ENCODE results near the gene BTN1A1.

The BTN1A1 gene

GRCh38 chr6:26493258-26493657 is 6.8 kb upstream of the BTN1A1 start:
- Histone ChIP-seq H3K79me1 (ENCODE audit: low read depth, low read length) (no peaks in the 10 kb centered on the region), H3K9me3 (replicated peaks in 1 of 2; ENCODE audit: control insufficient read depth in 2 of 2, insufficient read depth in 1 of 2, low read depth in 1 of 2, low read length in 2 of 2) (no peaks in the 10 kb centered on the region), H4K91ac (ENCODE audit: low read depth, low read length, poor library complexity) (no peak overlapping the region), H2BK15ac (ENCODE audit: low read length) (no peak overlapping the region), H4K8ac (ENCODE audit: low read depth, low read length) (no peak overlapping the region), H2BK120ac (ENCODE audit: low read depth, low read length) (no peak overlapping the region), H2BK5ac (ENCODE audit: low read length) (no peak overlapping the region), H2BK12ac (ENCODE audit: low read length) (no peak overlapping the region), H3K9ac (ENCODE audit: low read depth, low read length, poor library complexity) (no peak overlapping the region), H3K36me3 (replicated peaks in 1 of 2; ENCODE audit: control insufficient read depth in 2 of 2, insufficient read depth in 2 of 2, low read length in 2 of 2) (no peaks in the 10 kb centered on the region), H3K18ac (ENCODE audit: low read length) (no peak overlapping the region), H3K4me3 (ENCODE audit: low read length in 2 of 2) (no peak overlapping the region), H2AFZ (ENCODE audit: low read length) (no peak overlapping the region), H3K27me3 (ENCODE audit: control insufficient read depth in 3 of 3, insufficient read depth in 3 of 3, low read depth in 1 of 3, low read length in 3 of 3) (peaks cover 0 to 48% (median 2%) of the 10 kb centered on the region in 3 experiments), H3K4me2 (ENCODE audit: insufficient read depth, low read length, poor library complexity, severe bottlenecking) (no peak overlapping the region), H3K14ac (ENCODE audit: low read length) (no peak overlapping the region), H3K23ac (ENCODE audit: low read depth, low read length, poor library complexity) (no peak overlapping the region), H2AK5ac (ENCODE audit: low read depth, low read length) (no peak overlapping the region), H3K27ac (replicated peaks; ENCODE audit: low read length) (no peak overlapping the region), H3K4ac (ENCODE audit: low read length) (no peak overlapping the region), H3K4me1 (ENCODE audit: control insufficient read depth in 2 of 2, insufficient read depth in 1 of 2, low read depth in 1 of 2, low read length in 2 of 2) (no peaks in the 10 kb centered on the region)
- no peak for DNase-seq (ENCODE audit: low spot score)
- no CpG with 5 or more reads among the region's 2 CpGs for WGBS, 2 donors (ENCODE audit: extremely low coverage in 2 of 2, insufficient read length in 2 of 2, insufficient replicate concordance in 1 of 2)

DNA sequence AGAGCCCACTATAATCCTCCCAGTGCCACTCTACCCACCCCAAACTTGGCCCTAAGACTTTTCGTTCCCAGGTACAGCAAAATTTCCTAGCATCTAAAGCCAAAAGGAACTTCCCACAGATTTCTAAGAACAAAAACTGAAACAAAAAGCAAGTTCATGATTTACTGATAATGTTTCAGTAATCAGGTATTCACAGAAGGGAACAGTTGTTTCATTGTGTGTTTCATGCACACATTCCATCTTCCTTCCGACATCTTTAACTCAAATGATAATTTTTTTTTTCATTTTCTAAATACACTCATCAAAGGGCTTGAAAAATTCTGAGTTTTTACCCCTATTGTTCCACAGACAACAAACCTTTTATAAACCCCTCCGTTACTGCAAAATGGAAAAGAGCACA is 6.0 kb upstream of the BTN1A1 start:
- Histone ChIP-seq H3K79me1 (ENCODE audit: low read depth, low read length) (no peaks in the 10 kb centered on the region), H4K91ac (ENCODE audit: low read depth, low read length, poor library complexity) (no peak overlapping the region), H3K4me3 (ENCODE audit: low read length in 2 of 2) (peak overlapping the region in 1 of 2 donors; percentile 16), H3K9me3 (replicated peaks in 1 of 2; ENCODE audit: control insufficient read depth in 2 of 2, insufficient read depth in 1 of 2, low read depth in 1 of 2, low read length in 2 of 2) (no peaks in the 10 kb centered on the region), H3K14ac (ENCODE audit: low read length) (no peak overlapping the region), H3K18ac (ENCODE audit: low read length) (no peak overlapping the region), H3K27me3 (ENCODE audit: control insufficient read depth in 3 of 3, insufficient read depth in 3 of 3, low read depth in 1 of 3, low read length in 3 of 3) (peaks cover 0 to 54% (median 2%) of the 10 kb centered on the region in 3 experiments), H2BK12ac (ENCODE audit: low read length) (no peak overlapping the region), H3K4me1 (ENCODE audit: control insufficient read depth in 2 of 2, insufficient read depth in 1 of 2, low read depth in 1 of 2, low read length in 2 of 2) (no peaks in the 10 kb centered on the region), H3K4me2 (ENCODE audit: insufficient read depth, low read length, poor library complexity, severe bottlenecking) (no peak overlapping the region), H3K36me3 (replicated peaks in 1 of 2; ENCODE audit: control insufficient read depth in 2 of 2, insufficient read depth in 2 of 2, low read length in 2 of 2) (no peaks in the 10 kb centered on the region), H4K8ac (ENCODE audit: low read depth, low read length) (no peak overlapping the region), H2AK5ac (ENCODE audit: low read depth, low read length) (no peak overlapping the region), H3K4ac (ENCODE audit: low read length) (no peak overlapping the region), H2AFZ (ENCODE audit: low read length) (no peak overlapping the region), H3K23ac (ENCODE audit: low read depth, low read length, poor library complexity) (no peak overlapping the region), H3K9ac (ENCODE audit: low read depth, low read length, poor library complexity) (no peak overlapping the region), H2BK5ac (ENCODE audit: low read length) (no peak overlapping the region), H2BK15ac (ENCODE audit: low read length) (no peak overlapping the region), H3K27ac (replicated peaks; ENCODE audit: low read length) (no peak overlapping the region), H2BK120ac (ENCODE audit: low read depth, low read length) (no peak overlapping the region)
- DNase-seq (ENCODE audit: low spot score): no peak
- WGBS, 2 donors (ENCODE audit: extremely low coverage in 2 of 2, insufficient read length in 2 of 2, insufficient replicate concordance in 1 of 2): 100% methylated on average over 1 of the region's 3 CpGs; no CpG with 5 or more reads in 1 of the 2 donors

DNA sequence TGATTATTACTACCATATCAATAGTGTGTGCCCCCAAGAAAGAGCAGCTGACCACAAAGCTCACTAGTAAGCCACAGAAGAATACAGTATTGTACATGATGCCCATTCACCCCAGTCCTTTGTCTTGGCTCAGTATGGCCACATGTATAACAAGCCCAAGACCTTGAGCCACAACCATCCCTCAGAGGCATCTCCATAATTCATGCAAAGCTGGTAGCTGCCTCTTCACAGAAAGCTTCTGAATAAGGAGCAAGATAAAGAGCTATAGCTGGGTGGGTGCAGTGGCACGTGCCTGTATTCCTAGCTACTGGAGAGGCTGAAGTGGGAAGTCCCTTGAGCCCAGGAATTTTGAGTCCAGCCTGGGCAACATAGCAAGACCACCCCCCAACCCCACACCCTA is 4.8 kb upstream of the BTN1A1 start:
- Histone ChIP-seq H3K4me1 (ENCODE audit: control insufficient read depth in 2 of 2, insufficient read depth in 1 of 2, low read depth in 1 of 2, low read length in 2 of 2) (no peaks in the 10 kb centered on the region), H3K9ac (ENCODE audit: low read depth, low read length, poor library complexity) (no peak overlapping the region), H3K36me3 (replicated peaks in 1 of 2; ENCODE audit: control insufficient read depth in 2 of 2, insufficient read depth in 2 of 2, low read length in 2 of 2) (no peaks in the 10 kb centered on the region), H4K8ac (ENCODE audit: low read depth, low read length) (no peak overlapping the region), H3K23ac (ENCODE audit: low read depth, low read length, poor library complexity) (no peak overlapping the region), H3K4ac (ENCODE audit: low read length) (no peak overlapping the region), H3K79me1 (ENCODE audit: low read depth, low read length) (no peaks in the 10 kb centered on the region), H2AK5ac (ENCODE audit: low read depth, low read length) (no peak overlapping the region), H4K91ac (ENCODE audit: low read depth, low read length, poor library complexity) (no peak overlapping the region), H2BK15ac (ENCODE audit: low read length) (no peak overlapping the region), H3K4me3 (ENCODE audit: low read length in 2 of 2) (no peak overlapping the region), H2BK5ac (ENCODE audit: low read length) (no peak overlapping the region), H2BK12ac (ENCODE audit: low read length) (no peak overlapping the region), H3K27me3 (ENCODE audit: control insufficient read depth in 3 of 3, insufficient read depth in 3 of 3, low read depth in 1 of 3, low read length in 3 of 3) (peaks cover 2 to 65% (median 2%) of the 10 kb centered on the region in 3 experiments), H3K18ac (ENCODE audit: low read length) (no peak overlapping the region), H3K4me2 (ENCODE audit: insufficient read depth, low read length, poor library complexity, severe bottlenecking) (no peak overlapping the region), H3K14ac (ENCODE audit: low read length) (no peak overlapping the region), H2AFZ (ENCODE audit: low read length) (no peak overlapping the region), H3K27ac (replicated peaks; ENCODE audit: low read length) (no peak overlapping the region), H3K9me3 (replicated peaks in 1 of 2; ENCODE audit: control insufficient read depth in 2 of 2, insufficient read depth in 1 of 2, low read depth in 1 of 2, low read length in 2 of 2) (no peaks in the 10 kb centered on the region), H2BK120ac (ENCODE audit: low read depth, low read length) (no peak overlapping the region)
- WGBS, 2 donors (ENCODE audit: extremely low coverage in 2 of 2, insufficient read length in 2 of 2, insufficient replicate concordance in 1 of 2): no CpG with 5 or more reads among the region's 1 CpG
- no peak for DNase-seq (ENCODE audit: low spot score)

DNA sequence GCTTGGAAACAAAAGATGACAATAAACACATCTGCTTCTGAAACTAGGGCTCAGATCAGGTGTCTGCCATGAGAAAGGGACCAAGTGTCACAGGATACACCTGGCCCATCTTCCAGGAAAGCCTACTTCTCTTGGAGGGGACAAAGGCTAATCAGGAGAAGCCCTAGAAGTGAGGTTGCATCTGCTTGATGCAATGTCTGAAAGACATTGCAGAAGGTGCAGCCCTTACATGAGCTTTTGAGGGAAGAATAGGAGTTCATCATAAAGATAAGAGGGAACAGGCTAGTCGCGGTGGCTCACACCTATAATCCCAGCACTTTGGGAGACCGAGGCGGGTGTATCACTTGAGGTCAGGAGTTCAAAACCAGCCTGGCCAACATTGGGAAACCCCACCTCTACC is 2.5 kb upstream of the BTN1A1 start:
- H2BK5ac ChIP-seq (ENCODE audit: low read length): no peak overlapping the region

More for the DNA sequence above, 2.5 kb upstream of the BTN1A1 start:
- no peak overlapping the region for H3K14ac ChIP-seq (ENCODE audit: low read length)
- peaks cover 0 to 7% of the 10 kb centered on the region in 2 donors for H3K4me1 ChIP-seq (ENCODE audit: control insufficient read depth in 2 of 2, insufficient read depth in 1 of 2, low read depth in 1 of 2, low read length in 2 of 2)
- no peak for DNase-seq (ENCODE audit: low spot score)
- H3K27ac ChIP-seq (replicated peaks; ENCODE audit: low read length): no peak overlapping the region
- no peak overlapping the region for H2AK5ac ChIP-seq (ENCODE audit: low read depth, low read length)
- no peak overlapping the region for H3K4me3 ChIP-seq (ENCODE audit: low read length in 2 of 2)
- no peak overlapping the region for H2AFZ ChIP-seq (ENCODE audit: low read length)
- WGBS, 2 donors (ENCODE audit: extremely low coverage in 2 of 2, insufficient read length in 2 of 2, insufficient replicate concordance in 1 of 2): no CpG with 5 or more reads among the region's 4 CpGs
- H4K8ac ChIP-seq (ENCODE audit: low read depth, low read length): no peak overlapping the region
- H3K36me3 ChIP-seq (replicated peaks in 1 of 2; ENCODE audit: control insufficient read depth in 2 of 2, insufficient read depth in 2 of 2, low read length in 2 of 2): no peaks in the 10 kb centered on the region
- no peak overlapping the region for H2BK12ac ChIP-seq (ENCODE audit: low read length)
- no peak overlapping the region for H3K9ac ChIP-seq (ENCODE audit: low read depth, low read length, poor library complexity)
- peaks cover 4 to 70% (median 19%) of the 10 kb centered on the region in 3 experiments for H3K27me3 ChIP-seq (ENCODE audit: control insufficient read depth in 3 of 3, insufficient read depth in 3 of 3, low read depth in 1 of 3, low read length in 3 of 3)
- H3K18ac ChIP-seq (ENCODE audit: low read length): no peak overlapping the region
- peaks cover 3 to 8% of the 10 kb centered on the region in 2 donors for H3K9me3 ChIP-seq (replicated peaks in 1 of 2; ENCODE audit: control insufficient read depth in 2 of 2, insufficient read depth in 1 of 2, low read depth in 1 of 2, low read length in 2 of 2)
- H3K4me2 ChIP-seq (ENCODE audit: insufficient read depth, low read length, poor library complexity, severe bottlenecking): no peak overlapping the region
- no peak overlapping the region for H2BK120ac ChIP-seq (ENCODE audit: low read depth, low read length)
- no peaks in the 10 kb centered on the region for H3K79me1 ChIP-seq (ENCODE audit: low read depth, low read length)
- H3K23ac ChIP-seq (ENCODE audit: low read depth, low read length, poor library complexity): no peak overlapping the region
- H2BK15ac ChIP-seq (ENCODE audit: low read length): no peak overlapping the region
- no peak overlapping the region for H4K91ac ChIP-seq (ENCODE audit: low read depth, low read length, poor library complexity)
- H3K4ac ChIP-seq (ENCODE audit: low read length): no peak overlapping the region
